HG03066 (cell line): Measurements from ENCODE around the gene FYCO1.

Experiments used
- ATAC-seq: cut with Tn5 transposase; IDR thresholded peaks from one replicate; pipeline ENCODE4 v1.9.1; 2021; ENCODE audit warnings: low read depth; ENCODE audit not compliant: unreplicated experiment

Gene FYCO1

DNA sequence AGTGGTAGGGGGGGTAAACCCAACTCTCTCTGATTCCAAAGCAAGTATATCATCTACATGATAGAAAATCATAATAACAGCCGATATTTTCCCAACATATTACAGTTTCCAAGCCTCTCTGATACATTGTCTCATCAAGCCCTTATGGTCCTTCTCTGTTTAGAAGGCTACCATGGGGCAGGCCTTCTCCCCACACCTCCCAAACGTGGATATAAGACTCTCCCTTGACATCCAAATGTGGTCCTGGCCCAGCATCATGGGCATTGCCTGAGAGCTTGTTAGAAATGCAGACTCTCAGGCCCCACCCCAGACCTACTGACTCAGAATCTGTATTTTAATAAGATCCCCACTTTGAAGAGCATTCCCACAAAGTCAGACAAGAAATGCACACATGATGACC is 127.0 kb downstream of the FYCO1 start:
- ATAC-seq = no peak

DNA sequence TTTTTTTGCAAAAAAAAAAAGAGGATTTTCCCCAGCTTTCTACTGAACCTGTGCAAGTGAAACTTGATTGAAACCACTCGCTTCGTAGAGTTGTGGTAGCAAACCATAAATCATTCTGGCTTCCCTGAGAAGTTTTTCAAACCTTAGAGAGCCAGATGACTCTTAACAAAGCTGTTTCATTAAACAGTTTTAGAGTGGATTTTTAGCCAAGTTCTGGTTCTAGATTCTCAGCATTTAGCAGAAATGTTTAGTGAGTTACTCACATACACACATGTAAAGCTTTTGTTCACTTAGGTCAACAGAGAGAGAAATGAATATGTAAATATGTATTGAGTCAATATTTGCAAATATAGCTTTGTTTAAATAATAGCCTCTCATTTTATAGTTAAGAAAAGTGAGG is 127.4 kb downstream of the FYCO1 start:
- ATAC-seq = no peak
